ENCODE results near the gene MDN1.

DNA sequence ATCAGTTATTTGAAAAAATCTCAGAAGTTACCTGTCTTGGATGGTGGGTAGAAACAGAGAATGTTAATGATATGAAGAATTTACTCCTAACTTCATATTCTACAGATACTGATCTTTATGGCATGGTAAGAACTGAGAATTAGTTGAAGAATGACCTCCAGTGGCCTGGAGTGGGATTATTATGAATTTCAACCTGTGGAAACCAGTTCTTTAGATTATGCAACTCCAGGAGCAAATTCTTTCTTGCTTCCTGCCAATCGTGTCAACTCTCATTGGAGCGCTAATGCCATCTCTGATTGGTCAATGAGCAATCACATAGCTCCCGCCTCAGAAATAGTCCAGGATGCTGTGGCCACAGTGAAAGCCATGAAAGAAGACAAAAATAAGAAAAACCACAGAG is 221.6 kb downstream of the MDN1 start:
- TF ChIP-seq, protein P1, sequence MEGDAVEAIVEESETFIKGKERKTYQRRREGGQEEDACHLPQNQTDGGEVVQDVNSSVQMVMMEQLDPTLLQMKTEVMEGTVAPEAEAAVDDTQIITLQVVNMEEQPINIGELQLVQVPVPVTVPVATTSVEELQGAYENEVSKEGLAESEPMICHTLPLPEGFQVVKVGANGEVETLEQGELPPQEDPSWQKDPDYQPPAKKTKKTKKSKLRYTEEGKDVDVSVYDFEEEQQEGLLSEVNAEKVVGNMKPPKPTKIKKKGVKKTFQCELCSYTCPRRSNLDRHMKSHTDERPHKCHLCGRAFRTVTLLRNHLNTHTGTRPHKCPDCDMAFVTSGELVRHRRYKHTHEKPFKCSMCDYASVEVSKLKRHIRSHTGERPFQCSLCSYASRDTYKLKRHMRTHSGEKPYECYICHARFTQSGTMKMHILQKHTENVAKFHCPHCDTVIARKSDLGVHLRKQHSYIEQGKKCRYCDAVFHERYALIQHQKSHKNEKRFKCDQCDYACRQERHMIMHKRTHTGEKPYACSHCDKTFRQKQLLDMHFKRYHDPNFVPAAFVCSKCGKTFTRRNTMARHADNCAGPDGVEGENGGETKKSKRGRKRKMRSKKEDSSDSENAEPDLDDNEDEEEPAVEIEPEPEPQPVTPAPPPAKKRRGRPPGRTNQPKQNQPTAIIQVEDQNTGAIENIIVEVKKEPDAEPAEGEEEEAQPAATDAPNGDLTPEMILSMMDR (IDR thresholded peaks at IDR 0.05; ENCODE audit: borderline replicate concordance, extremely low read depth, low read length, poor library complexity, severe bottlenecking), result peak; percentile 35
- no peak for TF ChIP-seq EZH2 (IDR thresholded peaks at IDR 0.05; ENCODE audit: borderline replicate concordance, low read depth, low read length, severe bottlenecking)

All from DND-41 (cell line).